Smooth muscle cell (in vitro differentiated cells): Measurements from ENCODE around the gene TCFL5. TPM values are rescaled to one million over a fixed set of nuclear protein-coding genes. Genes with fewer than 3 reads are reported as not detected.

Experiments used
- DNase-seq: peaks from one replicate; lab custom pipeline; 2025; ENCODE audit not compliant: unreplicated experiment; lab: John Stamatoyannopoulos, UW
- H2AFZ ChIP-seq: fragments of 200-600 bp; sonication (generic); 2 replicates; pipeline ENCODE4 v1.6.0; 2016; ENCODE audit warnings: antibody characterized with exemption, low read depth, mild to moderate bottlenecking
- H3F3A ChIP-seq: fragments of 200-600 bp; sonication (generic); 2 replicates; pipeline ENCODE4 v1.6.0; 2017; ENCODE audit warnings: antibody characterized with exemption, low read depth
- H3K27ac ChIP-seq: fragments of 200-600 bp; sonication (generic); 2 replicates; pipeline ENCODE4 v1.5.1; 2016; ENCODE audit warnings: low read depth, mild to moderate bottlenecking
- H3K27me3 ChIP-seq: fragments of 200-600 bp; sonication (generic); 2 replicates; pipeline ENCODE4 v1.6.1; 2016; ENCODE audit warnings: low read depth, mild to moderate bottlenecking
- H3K36me3 ChIP-seq: fragments of 200-600 bp; sonication (generic); 2 replicates; pipeline ENCODE4 v1.5.1; 2016; ENCODE audit warnings: low read depth
- H3K4me1 ChIP-seq: fragments of 200-600 bp; sonication (generic); 2 replicates; pipeline ENCODE4 v1.5.1; 2016; ENCODE audit warnings: low read depth
- H3K4me2 ChIP-seq: fragments of 200-600 bp; sonication (generic); 2 replicates; pipeline ENCODE4 v1.6.0; 2016; ENCODE audit warnings: mild to moderate bottlenecking
- H3K4me3 ChIP-seq: fragments of 200-600 bp; sonication (generic); 2 replicates; pipeline ENCODE4 v1.5.1; 2016; ENCODE audit warnings: mild to moderate bottlenecking
- H3K79me2 ChIP-seq: fragments of 200-600 bp; sonication (generic); 2 replicates; pipeline ENCODE4 v1.6.0; 2016; ENCODE audit warnings: low read depth, mild to moderate bottlenecking
- H3K9ac ChIP-seq: fragments of 200-600 bp; sonication (generic); 2 replicates; pipeline ENCODE4 v1.6.0; 2016; ENCODE audit warnings: low read depth
- H3K9me3 ChIP-seq: fragments of 200-600 bp; sonication (generic); replicated peaks from 2 replicates; pipeline ENCODE4 v1.5.1; 2016; ENCODE audit warnings: low read depth
- H4K20me1 ChIP-seq: fragments of 200-600 bp; sonication (generic); 2 replicates; pipeline ENCODE4 v1.6.0; 2016; ENCODE audit warnings: low read depth
- WGBS: methylation state at CpG from one replicate; pipeline ENCODE4 v1.1.7; 2016; ENCODE audit warnings: low lambda C conversion rate; 5-methylcytosine and 5-hydroxymethylcytosine counted together
- polyA plus RNA-seq: library from polyadenylated mRNA; unstranded; fragments of >200 nt; fragmentation: Nextera tagmentation; extraction: Ambion mirVana; gene quantifications from 2 replicates; pipeline ENCODE4 v1.2.1, GENCODE V29; 2016
- total RNA-seq: library from RNA; depleted of rRNA; stranded (reverse); fragments of >200 nt; gene quantifications from 2 replicates; pipeline ENCODE4 v1.2.3, GENCODE V29; 2014
- TF ChIP-seq, protein P1 (sequence below): fragments of 200-600 bp; sonication (generic); IDR thresholded peaks from 2 replicates; pipeline ENCODE4 v1.5.1; 2017; ENCODE audit warnings: borderline replicate concordance, mild to moderate bottlenecking, antibody characterized with exemption; ENCODE audit not compliant: insufficient read depth, poor library complexity, severe bottlenecking

Gene TCFL5
- total and polyA plus RNA-seq, 2 experiments from 2014 or later = 9.5 to 12.5 TPM

DNA sequence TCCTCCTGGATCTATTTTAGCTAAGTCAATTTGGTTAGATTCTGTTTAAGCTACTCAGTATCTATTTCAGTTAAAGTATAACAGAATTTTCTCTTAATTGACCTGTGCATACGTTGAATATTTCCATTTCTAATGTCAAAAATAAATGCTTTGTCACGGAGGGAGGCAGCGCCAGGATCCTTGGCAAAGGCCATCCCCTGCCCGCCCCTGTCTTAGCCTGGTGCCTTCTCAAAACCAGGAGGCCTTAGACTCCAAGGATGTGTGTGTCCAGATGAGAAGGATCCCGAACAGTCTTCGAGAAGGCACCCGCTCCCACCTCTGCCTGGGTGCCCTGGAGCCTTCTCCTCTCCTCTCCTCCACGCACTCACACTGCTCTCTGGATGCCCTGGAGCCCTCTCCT, 22.4 kb downstream of the TCFL5 start:
- H3K79me2 ChIP-seq = no peaks in the 10 kb centered on the region
- no peak overlapping the region for H3K9ac ChIP-seq
- H3K36me3 ChIP-seq = no peaks in the 10 kb centered on the region
- no peaks in the 10 kb centered on the region for H3K9me3 ChIP-seq
- no peaks in the 10 kb centered on the region for H4K20me1 ChIP-seq
- no peaks in the 10 kb centered on the region for H3F3A ChIP-seq
- H3K4me2 ChIP-seq = no peak overlapping the region
- TF ChIP-seq, protein P1, sequence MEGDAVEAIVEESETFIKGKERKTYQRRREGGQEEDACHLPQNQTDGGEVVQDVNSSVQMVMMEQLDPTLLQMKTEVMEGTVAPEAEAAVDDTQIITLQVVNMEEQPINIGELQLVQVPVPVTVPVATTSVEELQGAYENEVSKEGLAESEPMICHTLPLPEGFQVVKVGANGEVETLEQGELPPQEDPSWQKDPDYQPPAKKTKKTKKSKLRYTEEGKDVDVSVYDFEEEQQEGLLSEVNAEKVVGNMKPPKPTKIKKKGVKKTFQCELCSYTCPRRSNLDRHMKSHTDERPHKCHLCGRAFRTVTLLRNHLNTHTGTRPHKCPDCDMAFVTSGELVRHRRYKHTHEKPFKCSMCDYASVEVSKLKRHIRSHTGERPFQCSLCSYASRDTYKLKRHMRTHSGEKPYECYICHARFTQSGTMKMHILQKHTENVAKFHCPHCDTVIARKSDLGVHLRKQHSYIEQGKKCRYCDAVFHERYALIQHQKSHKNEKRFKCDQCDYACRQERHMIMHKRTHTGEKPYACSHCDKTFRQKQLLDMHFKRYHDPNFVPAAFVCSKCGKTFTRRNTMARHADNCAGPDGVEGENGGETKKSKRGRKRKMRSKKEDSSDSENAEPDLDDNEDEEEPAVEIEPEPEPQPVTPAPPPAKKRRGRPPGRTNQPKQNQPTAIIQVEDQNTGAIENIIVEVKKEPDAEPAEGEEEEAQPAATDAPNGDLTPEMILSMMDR = no peak
- H3K27ac ChIP-seq = no peak overlapping the region
- no peaks in the 10 kb centered on the region for H3K27me3 ChIP-seq
- whole genome bisulfite sequencing = 97% methylated on average over 8 of the region's 8 CpGs
- no peaks in the 10 kb centered on the region for H3K4me1 ChIP-seq
- H2AFZ ChIP-seq = no peak overlapping the region
- H3K4me3 ChIP-seq = no peak overlapping the region
- no peak for DNase-seq

DNA sequence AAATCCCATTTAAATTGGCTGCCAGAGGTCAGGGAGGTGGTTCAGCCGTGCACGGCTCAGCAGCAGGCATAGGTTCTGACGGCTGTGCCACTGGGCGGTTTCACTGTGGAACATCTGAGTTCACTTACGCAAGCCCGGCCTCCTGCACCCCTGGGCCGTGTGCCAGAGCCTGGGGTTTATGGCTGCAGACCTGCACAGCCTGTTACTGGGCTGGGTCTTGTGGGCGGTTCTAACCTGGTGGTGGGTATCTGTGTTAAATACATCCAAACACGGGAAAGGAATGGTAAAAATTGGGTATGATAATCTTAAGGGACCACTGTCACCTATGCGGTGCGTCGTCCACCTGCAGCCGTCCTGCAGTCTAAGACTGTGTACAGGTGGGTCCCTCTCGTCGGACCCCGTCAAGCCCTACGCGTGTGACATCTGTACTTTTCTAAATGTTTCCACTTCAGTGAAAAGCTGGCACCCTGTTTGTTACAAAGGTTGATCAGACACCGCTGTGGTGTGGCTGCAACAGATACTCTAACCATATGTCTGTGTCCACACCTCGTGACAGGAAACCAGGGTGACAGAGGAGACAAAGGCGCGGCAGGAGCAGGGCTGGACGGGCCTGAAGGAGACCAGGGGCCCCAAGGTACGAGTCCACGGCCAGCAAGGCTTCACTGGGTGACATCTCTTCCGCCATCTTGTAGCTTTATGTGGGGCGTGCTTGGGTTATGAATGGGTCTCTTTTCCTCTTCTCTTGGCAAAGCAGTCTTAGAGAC, 23.3 kb downstream of the TCFL5 start:
- 95% methylated on average over 27 of the region's 27 CpGs for WGBS
- Histone ChIP-seq H3K27ac (no peak overlapping the region), H2AFZ (no peak overlapping the region), H3K4me3 (no peak overlapping the region), H3K9me3 (no peaks in the 10 kb centered on the region), H3F3A (no peaks in the 10 kb centered on the region), H3K4me2 (no peak overlapping the region), H4K20me1 (no peaks in the 10 kb centered on the region), H3K36me3 (no peaks in the 10 kb centered on the region), H3K27me3 (no peaks in the 10 kb centered on the region), H3K4me1 (no peaks in the 10 kb centered on the region), H3K79me2 (no peaks in the 10 kb centered on the region), H3K9ac (no peak overlapping the region)
- TF ChIP-seq, protein P1 = no peak
- DNase-seq = no peak

DNA sequence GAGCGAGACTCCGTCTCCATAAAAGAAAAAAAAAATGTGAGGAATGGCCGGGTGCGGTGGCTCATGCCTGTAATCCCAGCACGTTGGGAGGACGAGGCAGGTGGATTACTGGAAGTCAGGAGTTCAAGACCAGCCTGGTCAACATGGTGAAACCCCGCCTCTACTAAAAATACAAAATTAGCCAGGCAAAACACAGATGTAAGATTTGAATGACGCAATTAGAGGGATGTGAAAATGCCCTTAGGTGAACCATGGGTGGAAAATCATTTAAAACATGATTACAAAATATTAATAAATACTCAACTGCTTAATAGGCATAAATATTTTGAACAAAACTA, 23.9 kb downstream of the TCFL5 start:
- H3K4me1 ChIP-seq = no peaks in the 10 kb centered on the region
- no peak overlapping the region for H3K27ac ChIP-seq
- no peaks in the 10 kb centered on the region for H3K79me2 ChIP-seq
- no peak overlapping the region for H2AFZ ChIP-seq
- no peaks in the 10 kb centered on the region for H3K27me3 ChIP-seq
- H3K9me3 ChIP-seq = no peaks in the 10 kb centered on the region
- no peaks in the 10 kb centered on the region for H3F3A ChIP-seq
- H3K4me3 ChIP-seq = no peak overlapping the region
- TF ChIP-seq, protein P1 = no peak
- H4K20me1 ChIP-seq = no peaks in the 10 kb centered on the region
- H3K36me3 ChIP-seq = no peaks in the 10 kb centered on the region
- no peak for DNase-seq
- H3K4me2 ChIP-seq = no peak overlapping the region
- H3K9ac ChIP-seq = no peak overlapping the region
- WGBS = 93% methylated on average over 8 of the region's 8 CpGs

DNA sequence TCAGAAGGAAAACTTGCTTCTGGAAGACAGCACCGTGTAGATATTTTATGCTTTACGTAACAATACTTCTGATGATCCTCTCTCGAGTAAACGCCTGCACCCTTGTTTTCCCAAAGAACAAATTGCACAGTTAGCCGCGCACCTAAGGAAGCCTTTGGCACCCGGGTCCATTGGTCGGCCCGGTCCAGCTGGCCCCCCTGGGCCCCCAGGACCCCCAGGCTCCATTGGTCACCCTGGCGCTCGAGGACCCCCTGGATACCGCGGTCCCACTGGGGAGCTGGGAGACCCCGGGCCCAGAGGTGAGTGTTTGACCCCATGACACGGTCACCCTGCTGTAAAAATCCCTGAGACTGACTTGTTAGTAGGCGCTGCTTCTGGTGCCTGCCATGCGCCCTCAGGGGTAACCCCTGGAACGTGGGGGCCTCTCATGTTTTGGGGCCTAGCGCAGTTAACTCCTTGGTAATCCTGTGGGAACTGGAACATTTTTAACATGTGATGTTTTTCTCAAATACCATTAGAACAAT, 24.6 kb downstream of the TCFL5 start:
- DNase-seq = no peak
- no peaks in the 10 kb centered on the region for H3K36me3 ChIP-seq
- no peaks in the 10 kb centered on the region for H3K79me2 ChIP-seq
- no peak overlapping the region for H3K9ac ChIP-seq
- H3K27me3 ChIP-seq = no peaks in the 10 kb centered on the region
- H4K20me1 ChIP-seq = no peaks in the 10 kb centered on the region
- 96% methylated on average over 19 of the region's 19 CpGs for WGBS
- H3K4me1 ChIP-seq = no peaks in the 10 kb centered on the region
- no peak overlapping the region for H3K4me3 ChIP-seq
- H3F3A ChIP-seq = no peaks in the 10 kb centered on the region
- H3K4me2 ChIP-seq = no peak overlapping the region
- H2AFZ ChIP-seq = no peak overlapping the region
- H3K9me3 ChIP-seq = no peaks in the 10 kb centered on the region
- no peak overlapping the region for H3K27ac ChIP-seq
- TF ChIP-seq, protein P1 = no peak
